Astrocyte (in vitro differentiated cells and primary cell): ENCODE results near the gene EEF2.

Experiments
- CTCF ChIP-seq: IDR thresholded peaks from 2 replicates; pipeline ENCODE4 v1.5.1; 2011; ENCODE audit warnings: low read depth, mild to moderate bottlenecking, inconsistent platforms, low read length, moderate library complexity; ENCODE audit not compliant: insufficient read depth
- EZH2 ChIP-seq: IDR thresholded peaks from 2 replicates; pipeline ENCODE4 v1.6.1; 2012; ENCODE audit warnings: mild to moderate bottlenecking, low read length, inconsistent platforms; ENCODE audit not compliant: insufficient read depth

GRCh38 chr19:3984584-3984907, 717 bp downstream of the EEF2 start:
- TF ChIP-seq CTCF (no peak), EZH2 (no peak)
